ENCODE measurements around the gene ADSL.

DNA sequence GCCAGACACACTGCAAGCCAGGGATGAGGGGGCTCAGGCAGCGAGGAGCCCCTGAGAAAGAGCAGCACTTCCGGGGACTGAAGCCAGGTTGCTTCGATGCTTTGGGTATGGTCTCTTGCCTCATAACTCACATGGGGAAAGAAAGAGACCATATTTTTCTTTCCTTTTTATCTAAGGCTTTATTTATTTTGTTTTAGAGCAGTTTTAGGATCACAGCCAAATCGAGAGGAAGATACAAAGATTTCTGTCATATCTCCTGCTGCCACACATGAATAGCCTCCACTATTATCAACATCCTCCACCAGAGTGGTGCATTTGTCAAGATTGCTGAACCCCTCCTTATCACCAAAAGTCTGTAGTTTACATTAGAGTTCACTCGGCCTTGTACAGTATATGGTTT lies 24.3 kb upstream of the ADSL start:
- TF ChIP-seq, protein P1, sequence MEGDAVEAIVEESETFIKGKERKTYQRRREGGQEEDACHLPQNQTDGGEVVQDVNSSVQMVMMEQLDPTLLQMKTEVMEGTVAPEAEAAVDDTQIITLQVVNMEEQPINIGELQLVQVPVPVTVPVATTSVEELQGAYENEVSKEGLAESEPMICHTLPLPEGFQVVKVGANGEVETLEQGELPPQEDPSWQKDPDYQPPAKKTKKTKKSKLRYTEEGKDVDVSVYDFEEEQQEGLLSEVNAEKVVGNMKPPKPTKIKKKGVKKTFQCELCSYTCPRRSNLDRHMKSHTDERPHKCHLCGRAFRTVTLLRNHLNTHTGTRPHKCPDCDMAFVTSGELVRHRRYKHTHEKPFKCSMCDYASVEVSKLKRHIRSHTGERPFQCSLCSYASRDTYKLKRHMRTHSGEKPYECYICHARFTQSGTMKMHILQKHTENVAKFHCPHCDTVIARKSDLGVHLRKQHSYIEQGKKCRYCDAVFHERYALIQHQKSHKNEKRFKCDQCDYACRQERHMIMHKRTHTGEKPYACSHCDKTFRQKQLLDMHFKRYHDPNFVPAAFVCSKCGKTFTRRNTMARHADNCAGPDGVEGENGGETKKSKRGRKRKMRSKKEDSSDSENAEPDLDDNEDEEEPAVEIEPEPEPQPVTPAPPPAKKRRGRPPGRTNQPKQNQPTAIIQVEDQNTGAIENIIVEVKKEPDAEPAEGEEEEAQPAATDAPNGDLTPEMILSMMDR (IDR thresholded peaks at IDR 0.05), result no peak
- TF ChIP-seq POLR2AphosphoS5 (IDR thresholded peaks at IDR 0.05; ENCODE audit: insufficient read depth in 1 of 2, low read depth in 1 of 2), result no peak
